ENCODE measurements around the gene DPP6.

- TF ChIP-seq CTCF (conservative IDR thresholded peaks at IDR 0.05; ENCODE audit: low read length) = no peak
- TF ChIP-seq EZH2phosphoT487 (IDR thresholded peaks at IDR 0.05; ENCODE audit: borderline replicate concordance, low read depth, low read length) = no peak
Observed at GRCh38 chr7:154651501-154651900, 599.3 kb downstream of the DPP6 start.
